HG03520 (cell line): ENCODE data around the gene ME1.
"Not testable (repeated sequence)": the region's sequence is repeated elsewhere in the genome, so short reads cannot be mapped to it uniquely, and the experiment has no call there.

Source experiments
- ATAC-seq: cut with Tn5 transposase; IDR thresholded peaks from one replicate; pipeline ENCODE4 v1.9.1; 2021; ENCODE audit warnings: mild to moderate bottlenecking, moderate library complexity; ENCODE audit not compliant: unreplicated experiment

Gene ME1

GRCh38 chr6:83192871-83193746, 237.7 kb downstream of the ME1 start, which contains the start of the genes PGM3 and RWDD2A:
Gene PGM3, minus strand, starts transcription at chr6:83193265. Its CDS starts 2,253 bp downstream, at chr6:83191012.
Gene RWDD2A, plus strand, starts transcription at chr6:83193357. Its CDS starts 1,095 bp downstream, at chr6:83194452.
- ATAC-seq, result peak; percentile 98

- no peak for ATAC-seq
These were observed 238.4 kb downstream of the ME1 start for GRCh38 chr6:83192456-83192855.

DNA sequence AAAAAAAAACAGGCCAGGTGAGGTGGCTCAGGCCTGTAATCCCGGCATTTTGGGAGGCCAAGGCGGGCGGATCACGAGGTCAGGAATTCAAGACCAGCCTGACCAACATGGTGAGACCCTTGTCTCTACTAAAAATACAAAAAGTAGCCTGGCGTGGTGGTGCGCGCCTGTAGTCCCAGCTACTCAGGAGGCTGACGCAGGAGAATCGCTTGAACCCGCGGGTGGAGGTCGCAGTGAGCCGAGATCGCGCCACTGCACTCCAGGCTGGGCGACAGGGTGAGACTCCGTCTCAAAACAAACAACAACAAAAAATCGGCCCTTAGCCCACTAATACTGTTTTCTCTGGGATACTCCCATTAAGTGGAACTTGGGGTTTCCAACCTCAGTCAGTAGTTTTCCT, 238.9 kb downstream of the ME1 start:
- not testable (repeated sequence) for ATAC-seq

DNA sequence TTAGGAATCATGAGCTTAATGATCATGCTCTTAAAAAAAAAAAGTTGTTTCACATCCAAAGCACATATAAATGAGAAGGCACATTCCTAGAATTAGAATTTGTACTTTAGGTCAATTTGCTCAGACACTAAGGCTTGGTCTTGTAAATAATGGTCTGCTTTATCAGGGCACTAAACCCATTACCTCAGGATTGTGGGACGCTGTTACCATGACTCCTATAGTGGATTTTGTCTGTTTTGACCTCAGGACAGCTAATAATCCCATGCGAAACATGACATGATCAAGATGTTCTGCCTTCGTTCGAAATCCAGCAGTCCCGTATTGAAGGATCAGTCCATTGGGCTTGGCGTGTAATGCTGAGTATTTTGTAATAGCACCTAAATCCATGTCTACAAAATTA, 240.2 kb downstream of the ME1 start:
- no peak for ATAC-seq

GRCh38 chr6:83188501-83188900, 242.3 kb downstream of the ME1 start:
- ATAC-seq, result no peak

DNA sequence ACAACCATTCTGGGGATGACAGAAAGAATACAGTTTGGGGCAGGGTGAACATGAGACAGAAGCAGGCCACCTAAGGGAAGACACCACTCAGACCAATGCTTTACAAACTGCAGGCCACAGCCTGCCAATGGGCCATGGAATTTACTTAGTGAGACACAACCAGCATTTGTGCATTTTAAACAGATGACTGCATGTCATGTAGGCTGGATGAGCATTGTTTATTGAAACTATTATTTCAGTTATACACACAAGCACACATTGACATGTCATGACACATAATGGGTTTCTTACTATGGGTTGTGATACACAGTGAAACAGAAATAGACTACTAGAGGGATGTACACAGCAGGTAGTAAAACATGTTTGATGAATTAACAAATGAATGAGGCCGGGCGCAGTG, 245.8 kb downstream of the ME1 start:
- ATAC-seq, result no peak

GRCh38 chr6:83183082-83183828, 247.6 kb downstream of the ME1 start:
- ATAC-seq, result no peak

DNA sequence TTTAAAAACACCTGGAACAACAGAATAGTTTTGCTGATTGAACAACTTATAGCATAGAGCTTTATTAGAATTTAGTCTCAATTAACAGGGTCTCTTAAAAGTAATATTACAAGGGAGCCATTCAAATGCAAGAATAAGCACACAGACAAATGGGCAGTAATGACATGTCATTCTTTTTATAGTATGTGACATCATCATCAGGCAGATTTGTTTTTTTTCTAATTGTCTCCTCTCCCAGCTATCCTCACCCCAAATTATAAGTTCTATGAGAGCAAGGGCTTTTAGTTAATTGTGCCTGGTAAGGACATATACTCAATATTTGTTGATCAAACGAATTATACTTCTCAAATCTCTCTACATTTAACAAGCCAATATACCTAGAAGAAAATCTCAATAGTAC, 248.7 kb downstream of the ME1 start:
- no peak for ATAC-seq

GRCh38 chr6:83180426-83180950, 250.4 kb downstream of the ME1 start:
- no peak for ATAC-seq

DNA sequence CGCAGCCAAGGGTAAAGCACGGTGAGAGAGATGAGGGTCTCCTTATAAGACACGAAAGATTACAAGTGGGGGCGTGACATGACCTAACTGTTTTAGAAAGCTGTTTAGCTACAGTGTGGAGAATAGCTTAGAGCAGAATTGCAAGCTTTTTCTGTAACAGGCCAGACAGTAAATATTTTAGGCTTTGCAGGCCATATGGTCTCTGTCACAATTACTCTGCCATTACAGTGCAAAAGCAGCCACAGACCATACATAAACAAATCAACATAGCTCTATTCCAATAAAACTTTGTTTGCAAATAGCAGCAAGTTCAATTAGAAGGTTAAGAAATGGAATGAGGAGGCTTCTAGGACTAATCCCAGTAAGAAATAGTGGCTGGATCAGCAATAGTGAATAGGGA, 254.6 kb downstream of the ME1 start:
- no peak for ATAC-seq

- no peak for ATAC-seq
These were observed 261.3 kb downstream of the ME1 start for GRCh38 chr6:83169511-83169910.

DNA sequence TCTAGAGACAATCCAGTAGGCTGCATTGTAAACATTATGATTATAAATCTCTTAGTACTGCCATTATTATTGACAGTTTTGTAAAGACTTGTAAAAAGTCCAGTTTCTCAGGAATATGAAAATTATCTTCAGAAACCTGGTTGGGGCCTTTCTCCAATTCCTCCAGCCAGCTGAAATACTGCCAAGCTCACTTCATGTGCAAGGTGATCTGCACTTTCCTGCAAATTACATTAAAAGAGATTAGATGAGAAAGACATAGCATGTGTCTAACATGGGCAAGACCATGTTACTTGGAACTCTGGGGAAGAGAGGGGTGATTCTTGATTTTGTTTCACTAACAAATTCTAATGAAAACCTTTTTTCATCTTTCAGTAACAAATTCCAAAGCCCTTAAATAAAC, 261.7 kb downstream of the ME1 start:
- no peak for ATAC-seq

GRCh38 chr6:83168556-83168955, 262.3 kb downstream of the ME1 start:
- ATAC-seq, result no peak

- ATAC-seq, result no peak
These were observed 263.0 kb downstream of the ME1 start for GRCh38 chr6:83167726-83168278.
